Measurements from ENCODE around the gene ZNF414.
"Not testable (repeated sequence)": the region's sequence is repeated elsewhere in the genome, so short reads cannot be mapped to it uniquely, and the experiment has no call there.

The ZNF414 gene

GRCh38 chr19:8517551-8518442 is 3.8 kb upstream of the ZNF414 start:
- peak in 1 of 2 donors; percentile 11 for DNase-seq (ENCODE audit: low read depth in 2 of 2)

- peak in 1 of 2 donors; percentile 27 for DNase-seq (ENCODE audit: low read depth in 2 of 2)
Measured at GRCh38 chr19:8515317-8515716, 1.4 kb upstream of the ZNF414 start.

DNA sequence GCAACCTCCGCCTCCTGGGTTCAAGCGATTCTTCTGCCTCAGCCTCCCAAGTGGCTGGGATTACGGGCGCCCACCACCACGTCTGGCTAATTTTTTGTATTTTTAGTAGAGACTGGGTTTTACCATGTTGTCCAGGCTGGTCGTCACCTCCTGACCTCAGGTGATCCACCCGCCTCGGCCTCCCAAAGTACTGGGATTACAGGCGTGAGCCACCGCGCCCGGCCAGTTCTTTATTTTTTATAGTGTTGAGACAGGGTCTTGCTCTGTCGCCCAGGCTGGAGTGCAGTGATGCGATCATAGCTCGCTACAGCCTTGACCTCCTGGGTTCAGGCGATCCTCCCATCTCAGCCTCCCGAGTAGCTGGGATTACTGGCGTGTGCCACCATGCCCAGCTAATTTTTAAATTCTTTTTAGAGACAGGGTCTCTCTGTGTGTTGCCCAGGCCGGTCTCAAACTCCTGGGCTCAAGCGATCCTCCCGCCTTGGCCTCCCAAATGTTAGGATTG is 590 bp upstream of the ZNF414 start:
- not testable (repeated sequence) for DNase-seq (ENCODE audit: low read depth in 2 of 2)

- no peak for DNase-seq (ENCODE audit: low read depth in 2 of 2)
Measured at GRCh38 chr19:8513036-8513686, 806 bp downstream of the ZNF414 start.

- DNase-seq (ENCODE audit: low read depth in 2 of 2) = no peak
Measured at GRCh38 chr19:8512115-8512967, 1.6 kb downstream of the ZNF414 start.

- DNase-seq (ENCODE audit: low read depth in 2 of 2) = no peak
Measured at GRCh38 chr19:8511573-8512101, 2.3 kb downstream of the ZNF414 start.

- no peak for DNase-seq (ENCODE audit: low read depth in 2 of 2)
Measured at GRCh38 chr19:8510589-8511115, 3.3 kb downstream of the ZNF414 start.

GRCh38 chr19:8506402-8506957 is 7.5 kb downstream of the ZNF414 start:
- DNase-seq (ENCODE audit: low read depth in 2 of 2) = no peak

DNA sequence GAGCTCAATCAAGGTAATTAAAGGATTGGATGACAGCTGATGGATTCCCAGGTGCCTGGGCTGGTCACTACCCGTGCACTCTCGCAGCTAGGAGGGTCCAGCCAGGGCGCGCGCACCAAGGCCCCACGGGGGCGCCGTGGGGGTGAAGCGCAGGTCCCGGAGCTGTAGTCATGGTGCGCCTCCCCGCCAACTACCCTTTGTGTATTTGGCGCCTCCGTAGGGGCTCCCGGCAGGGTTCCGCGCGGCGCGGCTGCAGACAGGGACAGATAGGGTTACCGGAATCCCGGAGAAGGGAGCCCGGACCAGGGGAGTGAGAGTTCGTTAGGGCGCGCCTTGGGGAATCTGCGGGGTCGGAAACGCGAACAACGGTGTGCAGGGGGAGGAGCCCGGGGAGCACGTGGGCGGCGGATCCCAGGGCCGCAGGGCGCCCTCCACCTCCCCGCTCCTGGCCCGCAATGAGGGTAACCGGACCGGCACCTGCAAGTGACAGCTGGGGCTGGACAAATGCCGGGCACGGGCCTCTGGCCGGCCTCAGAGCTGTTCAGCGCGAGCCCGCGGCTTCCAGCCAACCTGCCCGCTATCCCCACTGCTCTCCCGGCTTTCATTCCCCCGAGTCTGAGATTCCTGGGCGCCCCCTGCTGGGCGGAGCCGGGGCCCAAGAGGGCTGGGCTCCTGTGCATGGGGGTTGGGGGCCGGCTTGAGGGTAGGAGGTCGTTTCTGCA is 8.1 kb downstream of the ZNF414 start:
- DNase-seq (ENCODE audit: low read depth in 2 of 2) = peak in 1 of 2 donors; percentile 68

GRCh38 chr19:8504919-8505318 is 9.0 kb downstream of the ZNF414 start:
- DNase-seq (ENCODE audit: low read depth in 2 of 2) = no peak

- DNase-seq (ENCODE audit: low read depth in 2 of 2) = no peak
Measured at GRCh38 chr19:8504171-8504570, 9.8 kb downstream of the ZNF414 start.

DNA sequence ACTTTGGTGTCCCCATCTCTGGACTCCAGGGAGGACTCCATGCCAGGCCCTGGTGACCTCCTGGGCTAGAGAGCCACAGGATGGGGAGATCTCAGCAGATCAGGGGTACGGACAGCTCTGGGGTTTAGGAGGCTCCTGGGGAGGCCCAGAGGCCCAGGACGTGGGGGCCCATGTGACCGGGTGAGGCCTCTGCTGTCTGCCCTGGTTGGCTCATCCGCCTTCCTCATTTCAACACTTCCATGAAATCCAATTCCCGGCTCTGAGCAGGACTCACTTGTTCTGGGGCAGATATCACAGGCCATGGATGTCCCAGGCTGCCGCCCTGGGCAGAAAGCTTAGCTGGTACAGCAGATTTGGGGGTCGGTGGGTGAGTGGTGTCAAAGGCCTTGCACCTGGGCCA is 10.5 kb downstream of the ZNF414 start:
- DNase-seq (ENCODE audit: low read depth in 2 of 2) = no peak

DNA sequence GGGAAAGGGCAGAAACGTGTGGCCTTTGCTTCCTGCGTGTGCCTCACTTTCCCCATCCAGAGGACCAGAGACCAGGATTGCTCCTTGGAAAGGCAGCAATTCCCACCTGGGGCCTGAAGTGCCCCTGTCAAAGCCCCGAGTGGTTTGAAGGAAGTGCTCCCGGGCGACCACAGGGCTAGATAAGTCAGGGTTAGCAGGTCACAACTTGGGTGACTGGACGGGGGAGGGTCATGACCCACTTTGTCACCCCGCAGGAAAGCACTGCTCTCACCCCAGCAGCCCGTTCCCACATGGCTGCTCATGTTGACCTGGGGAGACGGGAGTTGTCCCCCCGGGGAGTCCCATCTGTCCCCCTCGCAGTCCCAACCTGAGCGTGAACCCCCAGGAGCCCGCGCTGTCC is 12.0 kb downstream of the ZNF414 start:
- DNase-seq (ENCODE audit: low read depth in 2 of 2) = no peak

GRCh38 chr19:8501516-8501915 is 12.5 kb downstream of the ZNF414 start:
- no peak for DNase-seq (ENCODE audit: low read depth in 2 of 2)

DNA sequence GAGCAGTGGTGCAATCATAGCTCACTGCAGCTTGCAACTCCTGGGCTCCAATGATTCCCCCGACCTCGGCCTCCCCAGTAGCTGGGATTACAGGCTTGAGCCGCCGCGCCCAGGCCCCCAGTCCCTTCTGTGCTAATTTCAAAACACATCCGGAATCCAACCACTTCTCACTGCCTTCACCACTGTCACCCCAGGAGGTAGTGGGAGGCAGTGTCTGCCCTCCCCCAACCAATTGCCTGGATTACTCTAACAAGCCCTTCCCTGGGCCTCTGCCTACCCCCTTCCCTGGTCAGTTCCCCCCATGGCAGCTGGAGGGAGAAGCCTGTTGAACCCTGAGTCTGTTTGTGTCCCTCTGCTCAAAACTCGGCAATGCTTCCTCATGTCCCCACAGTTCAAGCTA is 13.8 kb downstream of the ZNF414 start:
- DNase-seq (ENCODE audit: low read depth in 2 of 2) = no peak

- no peak for DNase-seq (ENCODE audit: low read depth in 2 of 2)
Measured at GRCh38 chr19:8499048-8499833, 14.7 kb downstream of the ZNF414 start.

DNA sequence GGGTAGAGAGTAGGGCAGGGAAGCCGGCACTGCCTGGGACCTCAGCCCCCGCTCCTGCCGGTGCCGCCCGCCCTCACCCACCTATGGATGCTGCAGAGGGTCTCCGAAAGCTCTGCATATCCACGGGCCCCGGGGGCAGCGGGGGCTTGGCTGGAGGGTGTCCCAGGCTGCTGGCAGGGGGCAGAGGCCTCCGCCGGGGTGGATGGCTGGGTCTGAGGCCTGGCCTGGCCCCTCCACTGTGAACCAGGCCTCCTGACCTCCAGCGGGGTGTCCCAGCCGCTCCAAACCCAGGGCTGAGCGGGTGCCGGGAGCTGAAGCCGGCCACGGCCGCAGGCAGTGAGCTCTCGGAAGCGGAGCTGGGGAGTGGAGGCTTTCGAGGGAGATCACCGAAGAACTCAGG is 15.7 kb downstream of the ZNF414 start:
- DNase-seq (ENCODE audit: low read depth in 2 of 2) = no peak

GRCh38 chr19:8494158-8494557 is 19.8 kb downstream of the ZNF414 start:
- no peak for DNase-seq (ENCODE audit: low read depth in 2 of 2)

DNA sequence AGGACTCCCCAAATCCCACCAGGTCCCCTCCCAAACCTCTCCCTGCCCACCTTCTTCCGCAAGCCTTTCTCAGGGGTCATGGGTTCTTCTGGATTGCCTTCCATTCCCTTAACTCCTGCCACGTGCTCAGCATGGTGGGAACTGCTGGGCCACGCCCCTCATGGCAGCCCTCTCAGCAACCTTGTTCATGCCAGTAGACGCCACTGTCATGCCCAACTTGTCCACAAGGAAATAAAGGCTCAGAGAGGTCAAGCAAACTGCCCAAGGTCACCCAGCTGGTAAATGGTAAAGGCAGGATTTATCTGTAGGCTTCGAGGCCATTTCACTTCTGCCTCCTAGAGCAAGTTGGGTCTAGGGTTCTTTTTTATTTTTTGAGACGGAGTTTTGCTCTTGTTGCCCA is 22.4 kb downstream of the ZNF414 start:
- DNase-seq (ENCODE audit: low read depth in 2 of 2) = no peak

- no peak for DNase-seq (ENCODE audit: low read depth in 2 of 2)
Measured at GRCh38 chr19:8490873-8491272, 23.1 kb downstream of the ZNF414 start.

All from stimulated activated CD4-positive, alpha-beta T cell treated with anti-CD3 and anti-CD28 coated beads, Interleukin-1b, Interleukin-23, amount 100 ng/mL, for 1 hour (primary cell).